ENCODE data around the gene VPS29. TPM values are rescaled to one million over a fixed set of nuclear protein-coding genes. Genes with fewer than 3 reads are reported as not detected.

Gene VPS29
- total RNA-seq (100 to 1,000 TPM in 3 of 4 donors, 10 to 100 TPM in 1; 70.4 to 136 (median 121) TPM), polyA plus RNA-seq (100 to 1,000 TPM; 168 to 216 (median 188) TPM)
- long read RNA-seq, donor 1, transcript VPS29-206 (4 exons, 1,523 nt) = major isoform, 6 of 90 reads
- long read RNA-seq, donor 1, partial matches to known transcripts = 0 of 90 reads
- long read RNA-seq, donor 1, other reads (novel, unspliced or antisense) = 83 of 90 reads
- long read RNA-seq, donor 2, transcript VPS29-206 (4 exons, 1,523 nt) = major isoform, 24 of 34 reads
- long read RNA-seq, donor 2, partial matches to known transcripts = 2 of 34 reads
- long read RNA-seq, donor 2, other reads (novel, unspliced or antisense) = 5 of 34 reads

- H3K4me3 ChIP-seq = peak within 1 kb of the TSS; percentile 98
- H3K36me3 ChIP-seq (ENCODE audit: insufficient read depth in 1 of 2, low read depth in 1 of 2) = peaks cover 0 to 3% of the 10 kb centered on the region in 2 donors
- peak within 1 kb of the TSS; percentile 96 for H3K27ac ChIP-seq
- DNase-seq (peak; percentile 99), ATAC-seq (peak; percentile 94 to 98 (median 96))
- H3K4me1 ChIP-seq = peaks cover 34% of the 10 kb centered on the region
- no peaks in the 10 kb centered on the region for H3K9me3 ChIP-seq
- TF ChIP-seq CTCF (IDR thresholded peaks at IDR 0.05) = no peak
- 5 to 6% (median 6%) methylated on average over 60 to 61 of the region's 61 CpGs for WGBS, 3 donors
- H3K27me3 ChIP-seq (ENCODE audit: insufficient read depth in 3 of 3, low read length in 2 of 3) = no peaks in the 10 kb centered on the region
- intact Hi-C loops (cut with DNase I) = loop anchor here (2.0 to 5.0 kb wide), 2 partner anchors 33 to 35 kb away; partner anchors contain the start of genes FAM216A (in 2 of the 2) and GPN3 (in 2 of the 2)
Observed at GRCh38 chr12:110501752-110502738, at the start of gene VPS29, which contains the start of gene RAD9B. Gene VPS29 (minus strand): TSS chr12:110502111. CDS start chr12:110502051, 60 bp downstream. Gene RAD9B (plus strand): TSS chr12:110502331. CDS start chr12:110502338, 7 bp downstream.

- Histone ChIP-seq H3K36me3 (ENCODE audit: insufficient read depth in 1 of 2, low read depth in 1 of 2) (peaks cover 0 to 15% of the 10 kb centered on the region in 2 donors), H3K27me3 (ENCODE audit: insufficient read depth in 3 of 3, low read length in 2 of 3) (no peaks in the 10 kb centered on the region), H3K4me3 (no peak overlapping the region), H3K9me3 (no peaks in the 10 kb centered on the region), H3K4me1 (peaks cover 67% of the 10 kb centered on the region), H3K27ac (peak overlapping the region; percentile 86)
- 67 to 87% (median 72%) methylated on average over 4 of the region's 4 CpGs for WGBS, 3 donors
- TF ChIP-seq CTCF (IDR thresholded peaks at IDR 0.05) = no peak
- no peak for ATAC-seq
- intact Hi-C loops (cut with DNase I) = no loop called here
- DNase-seq = no peak
Observed at GRCh38 chr12:110550981-110551380, 49.1 kb upstream of the VPS29 start.

GRCh38 chr12:110549716-110550115, 47.8 kb upstream of the VPS29 start:
- Histone ChIP-seq H3K4me3 (no peak overlapping the region), H3K4me1 (peaks cover 68% of the 10 kb centered on the region), H3K27ac (peak overlapping the region; percentile 86), H3K36me3 (ENCODE audit: insufficient read depth in 1 of 2, low read depth in 1 of 2) (peaks cover 0 to 27% of the 10 kb centered on the region in 2 donors), H3K9me3 (no peaks in the 10 kb centered on the region), H3K27me3 (ENCODE audit: insufficient read depth in 3 of 3, low read length in 2 of 3) (no peaks in the 10 kb centered on the region)
- intact Hi-C loops (cut with DNase I) = no loop called here
- 77 to 93% (median 80%) methylated on average over 2 of the region's 2 CpGs for WGBS, 3 donors
- no peak for TF ChIP-seq CTCF (IDR thresholded peaks at IDR 0.05)
- ATAC-seq = peak in 1 of 4 donors; percentile 25
- DNase-seq = no peak

- TF ChIP-seq CTCF (IDR thresholded peaks at IDR 0.05) = no peak
- WGBS, 3 donors = 37 to 57% (median 44%) methylated on average over 7 of the region's 7 CpGs
- Histone ChIP-seq H3K4me1 (peaks cover 72% of the 10 kb centered on the region), H3K9me3 (no peaks in the 10 kb centered on the region), H3K27me3 (ENCODE audit: insufficient read depth in 3 of 3, low read length in 2 of 3) (no peaks in the 10 kb centered on the region), H3K36me3 (ENCODE audit: insufficient read depth in 1 of 2, low read depth in 1 of 2) (peaks cover 0 to 33% of the 10 kb centered on the region in 2 donors), H3K4me3 (peak overlapping the region; percentile 51), H3K27ac (peak overlapping the region; percentile 86)
- ATAC-seq (peak; percentile 37 to 69 (median 54)), DNase-seq (no peak)
- intact Hi-C loops (cut with DNase I) = no loop called here
Observed at GRCh38 chr12:110548678-110549077, 46.8 kb upstream of the VPS29 start.

All from psoas muscle (tissue), 8 donors.